ENCODE results near the gene TRIM63.

- TF ChIP-seq, protein P1, sequence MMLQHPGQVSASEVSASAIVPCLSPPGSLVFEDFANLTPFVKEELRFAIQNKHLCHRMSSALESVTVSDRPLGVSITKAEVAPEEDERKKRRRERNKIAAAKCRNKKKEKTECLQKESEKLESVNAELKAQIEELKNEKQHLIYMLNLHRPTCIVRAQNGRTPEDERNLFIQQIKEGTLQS (CRISPR knock-in tag; IDR thresholded peaks at IDR 0.05), result no peak
- TF ChIP-seq ZBTB40 (IDR thresholded peaks at IDR 0.05) (no peak), ZBTB40 (CRISPR knock-in tag; IDR thresholded peaks at IDR 0.05) (no peak), SOX13 (IDR thresholded peaks at IDR 0.05) (no peak), SOX13 (CRISPR knock-in tag; conservative IDR thresholded peaks at IDR 0.05 in 1 of 2, IDR thresholded peaks at IDR 0.05 in 1 of 2) (no peak), PHF5A (CRISPR knock-in tag; IDR thresholded peaks at IDR 0.05; ENCODE audit: low read depth, unreplicated experiment) (no peak), NFYB (CRISPR knock-in tag; IDR thresholded peaks at IDR 0.05) (no peak), POLR2AphosphoS5 (IDR thresholded peaks at IDR 0.05; ENCODE audit: low read depth, low read length) (no peak)
- TF ChIP-seq, protein P2, sequence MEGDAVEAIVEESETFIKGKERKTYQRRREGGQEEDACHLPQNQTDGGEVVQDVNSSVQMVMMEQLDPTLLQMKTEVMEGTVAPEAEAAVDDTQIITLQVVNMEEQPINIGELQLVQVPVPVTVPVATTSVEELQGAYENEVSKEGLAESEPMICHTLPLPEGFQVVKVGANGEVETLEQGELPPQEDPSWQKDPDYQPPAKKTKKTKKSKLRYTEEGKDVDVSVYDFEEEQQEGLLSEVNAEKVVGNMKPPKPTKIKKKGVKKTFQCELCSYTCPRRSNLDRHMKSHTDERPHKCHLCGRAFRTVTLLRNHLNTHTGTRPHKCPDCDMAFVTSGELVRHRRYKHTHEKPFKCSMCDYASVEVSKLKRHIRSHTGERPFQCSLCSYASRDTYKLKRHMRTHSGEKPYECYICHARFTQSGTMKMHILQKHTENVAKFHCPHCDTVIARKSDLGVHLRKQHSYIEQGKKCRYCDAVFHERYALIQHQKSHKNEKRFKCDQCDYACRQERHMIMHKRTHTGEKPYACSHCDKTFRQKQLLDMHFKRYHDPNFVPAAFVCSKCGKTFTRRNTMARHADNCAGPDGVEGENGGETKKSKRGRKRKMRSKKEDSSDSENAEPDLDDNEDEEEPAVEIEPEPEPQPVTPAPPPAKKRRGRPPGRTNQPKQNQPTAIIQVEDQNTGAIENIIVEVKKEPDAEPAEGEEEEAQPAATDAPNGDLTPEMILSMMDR (CRISPR knock-in tag; IDR thresholded peaks at IDR 0.05), result no peak
These were observed 46.9 kb upstream of the TRIM63 start for GRCh38 chr1:26114165-26114927.
